Breast epithelium (tissue), 3 donors: ENCODE results near the gene TBC1D10B.
"Not testable (repeated sequence)": the region's sequence is repeated elsewhere in the genome, so short reads cannot be mapped to it uniquely, and the experiment has no call there.

Source experiments
- POLR2AphosphoS5 ChIP-seq, 3 donors: sonication (generic); formaldehyde crosslinking; IDR thresholded peaks; one replicate each; pipeline ENCODE4 v1.6.1; 2017; ENCODE audit warnings: antibody characterized with exemption in 3 of 3
- TF ChIP-seq, protein P1 (sequence below), 3 donors: fragments of 450-650 bp; IDR thresholded peaks; one replicate each; pipeline ENCODE4 v1.5.1; 2016 to 2017; ENCODE audit warnings: antibody characterized with exemption in 3 of 3, mild to moderate bottlenecking in 3 of 3, moderate library complexity in 3 of 3

DNA sequence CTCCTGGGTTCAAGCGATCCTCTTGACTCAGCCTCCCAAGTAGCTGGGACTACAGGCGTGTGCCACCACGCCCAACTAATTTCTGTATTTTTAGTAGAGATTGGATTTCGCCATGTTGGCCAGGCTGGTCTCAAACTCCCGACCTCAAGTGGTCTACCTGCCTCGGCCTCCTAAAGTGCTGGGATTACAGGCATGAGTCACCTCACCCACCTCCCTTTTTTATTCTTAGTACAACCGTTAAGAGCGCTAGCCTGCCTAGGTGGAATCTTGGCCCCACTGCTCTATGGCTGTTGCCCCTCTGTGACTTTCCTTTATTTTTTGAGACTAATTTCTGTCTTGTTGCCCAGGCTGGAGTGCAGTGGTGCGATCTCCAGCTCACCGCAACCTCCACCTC lies 32.3 kb downstream of the TBC1D10B start:
- TF ChIP-seq, protein P1, sequence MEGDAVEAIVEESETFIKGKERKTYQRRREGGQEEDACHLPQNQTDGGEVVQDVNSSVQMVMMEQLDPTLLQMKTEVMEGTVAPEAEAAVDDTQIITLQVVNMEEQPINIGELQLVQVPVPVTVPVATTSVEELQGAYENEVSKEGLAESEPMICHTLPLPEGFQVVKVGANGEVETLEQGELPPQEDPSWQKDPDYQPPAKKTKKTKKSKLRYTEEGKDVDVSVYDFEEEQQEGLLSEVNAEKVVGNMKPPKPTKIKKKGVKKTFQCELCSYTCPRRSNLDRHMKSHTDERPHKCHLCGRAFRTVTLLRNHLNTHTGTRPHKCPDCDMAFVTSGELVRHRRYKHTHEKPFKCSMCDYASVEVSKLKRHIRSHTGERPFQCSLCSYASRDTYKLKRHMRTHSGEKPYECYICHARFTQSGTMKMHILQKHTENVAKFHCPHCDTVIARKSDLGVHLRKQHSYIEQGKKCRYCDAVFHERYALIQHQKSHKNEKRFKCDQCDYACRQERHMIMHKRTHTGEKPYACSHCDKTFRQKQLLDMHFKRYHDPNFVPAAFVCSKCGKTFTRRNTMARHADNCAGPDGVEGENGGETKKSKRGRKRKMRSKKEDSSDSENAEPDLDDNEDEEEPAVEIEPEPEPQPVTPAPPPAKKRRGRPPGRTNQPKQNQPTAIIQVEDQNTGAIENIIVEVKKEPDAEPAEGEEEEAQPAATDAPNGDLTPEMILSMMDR (IDR thresholded peaks at IDR 0.05), result not testable (repeated sequence)
- TF ChIP-seq POLR2AphosphoS5 (IDR thresholded peaks at IDR 0.05), result not testable (repeated sequence)
